ENCODE results near the gene BABAM2. TPM values are rescaled to one million over a fixed set of nuclear protein-coding genes. Genes with fewer than 3 reads are reported as not detected.

Gene BABAM2
- total and polyA plus RNA-seq, 2 experiments from 2014 or later = 28.8 to 43.6 TPM

DNA sequence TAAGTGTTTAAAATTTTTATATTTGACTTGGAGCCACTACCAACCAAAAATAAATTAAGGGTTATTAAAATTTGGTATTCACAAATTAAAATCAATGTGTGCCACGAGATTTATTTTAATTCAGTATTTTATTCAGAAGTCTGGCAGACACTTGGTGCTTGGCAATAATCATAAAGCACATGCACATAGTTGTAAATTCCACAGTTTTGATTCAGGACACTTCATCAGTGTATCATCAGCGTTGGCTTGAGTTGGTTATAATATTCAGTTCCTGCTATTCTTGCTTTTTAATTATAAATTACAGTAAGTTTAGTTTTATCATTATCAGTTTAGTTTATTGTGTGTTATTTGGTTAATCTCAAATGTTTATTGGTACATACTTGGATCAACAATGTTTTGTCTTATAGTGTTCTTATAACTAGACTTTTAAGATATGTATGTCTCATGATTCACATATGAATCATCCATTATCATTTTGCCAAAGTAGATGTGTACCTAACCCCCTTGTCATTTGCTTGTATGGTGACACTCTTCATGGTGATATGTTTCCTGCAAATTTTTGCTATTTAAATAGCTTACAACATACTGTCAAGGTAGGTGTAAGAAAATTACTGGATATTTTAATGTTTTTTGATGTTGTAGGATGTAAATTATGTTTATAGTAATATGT is 237.9 kb downstream of the BABAM2 start:
- no peaks in the 10 kb centered on the region for H3K4me1 ChIP-seq (ENCODE audit: insufficient read depth)
- no peak overlapping the region for H3K4me3 ChIP-seq
- 93% methylated on average over 2 of the region's 2 CpGs for WGBS (ENCODE audit: low lambda C conversion rate, missing lambda C conversion rate)
- TF ChIP-seq EZH2phosphoT487 (IDR thresholded peaks at IDR 0.05; ENCODE audit: low read depth, severe bottlenecking, unreplicated experiment) (no peak), EZH2 (IDR thresholded peaks at IDR 0.05; ENCODE audit: borderline replicate concordance) (no peak)
- TF ChIP-seq, protein P1, sequence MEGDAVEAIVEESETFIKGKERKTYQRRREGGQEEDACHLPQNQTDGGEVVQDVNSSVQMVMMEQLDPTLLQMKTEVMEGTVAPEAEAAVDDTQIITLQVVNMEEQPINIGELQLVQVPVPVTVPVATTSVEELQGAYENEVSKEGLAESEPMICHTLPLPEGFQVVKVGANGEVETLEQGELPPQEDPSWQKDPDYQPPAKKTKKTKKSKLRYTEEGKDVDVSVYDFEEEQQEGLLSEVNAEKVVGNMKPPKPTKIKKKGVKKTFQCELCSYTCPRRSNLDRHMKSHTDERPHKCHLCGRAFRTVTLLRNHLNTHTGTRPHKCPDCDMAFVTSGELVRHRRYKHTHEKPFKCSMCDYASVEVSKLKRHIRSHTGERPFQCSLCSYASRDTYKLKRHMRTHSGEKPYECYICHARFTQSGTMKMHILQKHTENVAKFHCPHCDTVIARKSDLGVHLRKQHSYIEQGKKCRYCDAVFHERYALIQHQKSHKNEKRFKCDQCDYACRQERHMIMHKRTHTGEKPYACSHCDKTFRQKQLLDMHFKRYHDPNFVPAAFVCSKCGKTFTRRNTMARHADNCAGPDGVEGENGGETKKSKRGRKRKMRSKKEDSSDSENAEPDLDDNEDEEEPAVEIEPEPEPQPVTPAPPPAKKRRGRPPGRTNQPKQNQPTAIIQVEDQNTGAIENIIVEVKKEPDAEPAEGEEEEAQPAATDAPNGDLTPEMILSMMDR (IDR thresholded peaks at IDR 0.05; ENCODE audit: poor library complexity) = no peak
- H3K79me2 ChIP-seq = no peaks in the 10 kb centered on the region
- DNase-seq (ENCODE audit: low spot score) = no peak
- no peak overlapping the region for H3K27ac ChIP-seq
- H3K4me2 ChIP-seq = no peak overlapping the region
- H3K27me3 ChIP-seq = no peaks in the 10 kb centered on the region
- no peaks in the 10 kb centered on the region for H3K36me3 ChIP-seq (replicated peaks; ENCODE audit: insufficient read depth, low read depth)
- H2AFZ ChIP-seq = no peak overlapping the region
- no peaks in the 10 kb centered on the region for H3K9me3 ChIP-seq (ENCODE audit: low read depth)
- no peaks in the 10 kb centered on the region for H4K20me1 ChIP-seq (ENCODE audit: insufficient read depth, poor library complexity, severe bottlenecking)
- H3K9me2 ChIP-seq (replicated peaks; ENCODE audit: insufficient read depth) = no peaks in the 10 kb centered on the region

DNA sequence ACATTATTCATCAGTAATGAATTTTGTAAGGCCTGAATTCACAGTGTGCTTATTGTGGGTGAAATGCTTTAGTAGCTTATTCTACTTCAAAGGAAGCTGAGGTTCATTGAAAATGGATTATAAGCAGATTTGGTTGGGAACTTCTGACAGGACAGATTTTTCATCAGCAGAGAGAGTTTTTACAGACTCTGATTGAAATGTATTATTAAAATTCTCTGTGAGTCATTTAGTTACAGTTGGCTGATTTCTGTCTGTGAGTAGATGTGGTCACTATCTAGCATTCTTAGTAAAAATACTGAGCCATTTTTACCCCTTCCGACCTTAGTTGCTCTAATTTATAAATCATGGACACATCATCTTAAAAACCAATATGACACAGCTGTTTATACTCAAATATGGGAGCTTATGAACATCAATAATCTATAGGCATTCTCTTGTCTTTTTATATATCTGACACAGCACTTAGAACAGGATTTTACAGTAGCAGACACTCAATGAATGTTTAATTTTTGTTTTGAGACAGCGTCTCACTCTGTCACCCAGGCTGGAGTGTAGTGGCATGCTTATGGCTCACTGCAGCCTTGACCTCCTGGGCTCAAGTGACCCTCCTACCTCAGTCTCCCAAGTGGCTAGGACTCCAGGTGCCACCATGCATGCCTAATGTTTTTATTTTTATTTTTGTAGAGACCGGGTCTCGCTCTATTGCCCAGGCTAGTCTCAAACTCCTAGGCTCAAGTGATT is 239.6 kb downstream of the BABAM2 start:
- no peaks in the 10 kb centered on the region for H3K27me3 ChIP-seq
- H3K79me2 ChIP-seq = no peaks in the 10 kb centered on the region
- no peak overlapping the region for H3K27ac ChIP-seq
- no peak for DNase-seq (ENCODE audit: low spot score)
- no peaks in the 10 kb centered on the region for H3K36me3 ChIP-seq (replicated peaks; ENCODE audit: insufficient read depth, low read depth)
- H4K20me1 ChIP-seq (ENCODE audit: insufficient read depth, poor library complexity, severe bottlenecking) = no peaks in the 10 kb centered on the region
- no peak overlapping the region for H2AFZ ChIP-seq
- WGBS (ENCODE audit: low lambda C conversion rate, missing lambda C conversion rate) = 88% methylated on average over 4 of the region's 4 CpGs
- H3K9me3 ChIP-seq (ENCODE audit: low read depth) = no peaks in the 10 kb centered on the region
- H3K9me2 ChIP-seq (replicated peaks; ENCODE audit: insufficient read depth) = no peaks in the 10 kb centered on the region
- H3K4me1 ChIP-seq (ENCODE audit: insufficient read depth) = no peaks in the 10 kb centered on the region
- H3K4me3 ChIP-seq = no peak overlapping the region
- TF ChIP-seq, protein P1 (IDR thresholded peaks at IDR 0.05; ENCODE audit: poor library complexity) = no peak
- no peak for TF ChIP-seq EZH2phosphoT487 (IDR thresholded peaks at IDR 0.05; ENCODE audit: low read depth, severe bottlenecking, unreplicated experiment)
- no peak for TF ChIP-seq EZH2 (IDR thresholded peaks at IDR 0.05; ENCODE audit: borderline replicate concordance)
- H3K4me2 ChIP-seq = no peak overlapping the region

DNA sequence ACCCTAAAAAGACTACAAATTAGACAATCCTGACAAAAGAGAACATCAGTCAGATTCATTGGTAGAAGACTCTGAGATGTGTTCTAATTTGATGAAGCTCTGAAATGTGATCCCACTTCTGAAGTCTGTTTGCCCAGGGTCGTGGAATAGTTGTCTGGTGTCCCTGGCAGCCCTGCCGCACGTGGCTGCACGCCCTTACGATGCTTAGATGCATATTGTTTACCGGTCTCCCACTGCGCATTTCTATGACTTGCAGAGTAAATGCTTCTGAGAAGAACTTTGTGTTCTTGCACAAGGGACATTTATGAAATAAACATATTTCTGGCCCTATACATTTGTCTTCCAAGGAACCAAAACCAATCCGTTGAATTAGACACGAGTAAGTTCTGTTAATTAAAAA is 243.2 kb downstream of the BABAM2 start:
- Histone ChIP-seq H3K79me2 (no peaks in the 10 kb centered on the region), H3K27ac (no peak overlapping the region), H3K36me3 (replicated peaks; ENCODE audit: insufficient read depth, low read depth) (no peaks in the 10 kb centered on the region), H2AFZ (no peak overlapping the region), H3K4me3 (no peak overlapping the region), H3K4me2 (no peak overlapping the region), H3K9me3 (ENCODE audit: low read depth) (no peaks in the 10 kb centered on the region), H3K4me1 (ENCODE audit: insufficient read depth) (peaks cover 11% of the 10 kb centered on the region), H3K27me3 (no peaks in the 10 kb centered on the region), H3K9me2 (replicated peaks; ENCODE audit: insufficient read depth) (no peaks in the 10 kb centered on the region), H4K20me1 (ENCODE audit: insufficient read depth, poor library complexity, severe bottlenecking) (no peaks in the 10 kb centered on the region)
- DNase-seq (ENCODE audit: low spot score) = no peak
- 92% methylated on average over 9 of the region's 9 CpGs for WGBS (ENCODE audit: low lambda C conversion rate, missing lambda C conversion rate)
- TF ChIP-seq EZH2phosphoT487 (IDR thresholded peaks at IDR 0.05; ENCODE audit: low read depth, severe bottlenecking, unreplicated experiment) = no peak
- no peak for TF ChIP-seq EZH2 (IDR thresholded peaks at IDR 0.05; ENCODE audit: borderline replicate concordance)
- TF ChIP-seq, protein P1 (IDR thresholded peaks at IDR 0.05; ENCODE audit: poor library complexity) = no peak

Data from hepatocyte (in vitro differentiated cells).